ENCODE data around the gene ZNF441. TPM values are rescaled to one million over a fixed set of nuclear protein-coding genes. Genes with fewer than 3 reads are reported as not detected.
"Not testable (repeated sequence)": the region's sequence is repeated elsewhere in the genome, so short reads cannot be mapped to it uniquely, and the experiment has no call there.

The ZNF441 gene
- total RNA-seq, 1 donor from 2014 or later = 5.8 TPM

- Histone ChIP-seq H3K4me1 (peaks cover 9% of the 10 kb centered on the region), H3K9me3 (no peaks in the 10 kb centered on the region), H3K27ac (peak within 1 kb of the TSS; percentile 91), H3K36me3 (no peaks in the 10 kb centered on the region), H3K27me3 (ENCODE audit: low read depth) (no peaks in the 10 kb centered on the region), H3K4me3 (peak within 1 kb of the TSS; percentile 87)
- no peak for TF ChIP-seq CTCF (IDR thresholded peaks at IDR 0.05)
- DNase-seq (peak; percentile 96), ATAC-seq (peak; percentile 100)
- intact Hi-C loops (cut with DNase I) = no loop called here
Observed at GRCh38 chr19:11814029-11814699, 47.4 kb downstream of the ZNF441 start, which contains the start of gene ZNF440. ZNF440 (plus strand) TSS chr19:11814273; CDS start chr19:11814448, 175 bp downstream.

- ATAC-seq (peak; percentile 55 to 66), DNase-seq (no peak)
- H3K9me3 ChIP-seq = no peaks in the 10 kb centered on the region
- peaks cover 9% of the 10 kb centered on the region for H3K4me1 ChIP-seq
- H3K4me3 ChIP-seq = peak overlapping the region; percentile 87
- intact Hi-C loops (cut with DNase I) = no loop called here
- TF ChIP-seq CTCF (IDR thresholded peaks at IDR 0.05) = no peak
- no peaks in the 10 kb centered on the region for H3K36me3 ChIP-seq
- H3K27ac ChIP-seq = peak overlapping the region; percentile 91
- no peaks in the 10 kb centered on the region for H3K27me3 ChIP-seq (ENCODE audit: low read depth)
Observed at GRCh38 chr19:11814700-11815035, 47.9 kb downstream of the ZNF441 start.

- ATAC-seq (peak in 1 of 2 donors; percentile 49), DNase-seq (no peak)
- H3K9me3 ChIP-seq = peaks cover under 1% of the 10 kb centered on the region
- no peaks in the 10 kb centered on the region for H3K27me3 ChIP-seq (ENCODE audit: low read depth)
- intact Hi-C loops (cut with DNase I) = no loop called here
- H3K27ac ChIP-seq = no peak overlapping the region
- TF ChIP-seq CTCF (IDR thresholded peaks at IDR 0.05) = no peak
- H3K4me1 ChIP-seq = no peaks in the 10 kb centered on the region
- H3K4me3 ChIP-seq = no peak overlapping the region
- no peaks in the 10 kb centered on the region for H3K36me3 ChIP-seq
Observed at GRCh38 chr19:11821474-11822109, 54.8 kb downstream of the ZNF441 start.

GRCh38 chr19:11828957-11829876 lies 62.4 kb downstream of the ZNF441 start:
- intact Hi-C loops (cut with DNase I) = not testable (repeated sequence)

GRCh38 chr19:11832253-11832912 lies 65.6 kb downstream of the ZNF441 start:
- no peak for DNase-seq
- Histone ChIP-seq H3K27me3 (ENCODE audit: low read depth) (no peaks in the 10 kb centered on the region), H3K4me1 (no peaks in the 10 kb centered on the region), H3K36me3 (peaks cover 38% of the 10 kb centered on the region), H3K4me3 (no peak overlapping the region), H3K27ac (no peak overlapping the region), H3K9me3 (peaks cover 43% of the 10 kb centered on the region)
- TF ChIP-seq CTCF (IDR thresholded peaks at IDR 0.05) = no peak
- intact Hi-C loops (cut with DNase I) = no loop called here
- ATAC-seq = no peak

More at GRCh38 chr19:11828957-11829876, 62.4 kb downstream of the ZNF441 start:
- not testable (repeated sequence) for ATAC-seq; H3K4me3 ChIP-seq; H3K4me1 ChIP-seq; DNase-seq; H3K27ac ChIP-seq; H3K27me3 ChIP-seq (ENCODE audit: low read depth)
- H3K9me3 ChIP-seq = peaks cover 48% of the 10 kb centered on the region
- peaks cover 38% of the 10 kb centered on the region for H3K36me3 ChIP-seq
